GM18517 (cell line): ENCODE results near the gene CDCP2.
"Not testable (repeated sequence)": the region's sequence is repeated elsewhere in the genome, so short reads cannot be mapped to it uniquely, and the experiment has no call there.

Experiments
- ATAC-seq: cut with Tn5 transposase; IDR thresholded peaks from one replicate; pipeline ENCODE4 v1.9.1; 2021; ENCODE audit warnings: mild to moderate bottlenecking, moderate library complexity; ENCODE audit not compliant: unreplicated experiment

CDCP2 gene

DNA sequence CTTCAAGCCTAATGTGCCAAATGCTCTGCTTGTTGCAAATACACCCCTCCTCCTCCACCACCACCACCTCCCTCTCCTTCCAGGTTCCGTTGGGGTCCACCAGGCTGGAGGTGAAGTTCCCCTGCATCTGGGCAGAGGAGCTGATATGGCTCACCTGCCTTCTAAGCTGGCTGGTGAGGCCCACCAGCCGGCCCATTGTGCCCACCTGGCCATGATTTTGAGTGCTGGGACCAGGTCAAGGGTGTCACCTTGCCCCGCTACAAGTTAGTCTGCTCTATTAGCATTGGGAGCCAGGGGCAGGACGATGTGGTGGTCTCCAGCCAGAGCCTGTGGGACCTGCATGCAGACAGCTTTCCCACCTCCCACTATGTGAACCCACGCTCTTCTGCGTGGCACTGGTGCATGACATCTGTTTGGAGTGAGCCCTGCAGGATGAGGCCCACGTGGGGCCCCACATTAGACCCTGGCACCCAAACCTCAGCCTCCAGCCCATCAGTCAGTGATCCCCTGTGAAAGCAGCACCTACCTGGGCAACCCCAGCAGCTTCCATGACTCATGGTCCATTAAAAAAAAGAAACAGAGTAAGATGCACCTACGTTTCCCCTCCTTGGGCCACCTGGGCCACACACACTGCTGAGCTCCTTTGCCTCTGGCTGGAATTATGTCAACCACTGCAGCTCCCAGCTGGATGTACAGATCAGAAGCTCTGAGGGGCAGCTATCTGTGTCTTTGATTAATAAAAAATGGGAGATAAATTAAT lies 15.6 kb upstream of the CDCP2 start:
- no peak for ATAC-seq

DNA sequence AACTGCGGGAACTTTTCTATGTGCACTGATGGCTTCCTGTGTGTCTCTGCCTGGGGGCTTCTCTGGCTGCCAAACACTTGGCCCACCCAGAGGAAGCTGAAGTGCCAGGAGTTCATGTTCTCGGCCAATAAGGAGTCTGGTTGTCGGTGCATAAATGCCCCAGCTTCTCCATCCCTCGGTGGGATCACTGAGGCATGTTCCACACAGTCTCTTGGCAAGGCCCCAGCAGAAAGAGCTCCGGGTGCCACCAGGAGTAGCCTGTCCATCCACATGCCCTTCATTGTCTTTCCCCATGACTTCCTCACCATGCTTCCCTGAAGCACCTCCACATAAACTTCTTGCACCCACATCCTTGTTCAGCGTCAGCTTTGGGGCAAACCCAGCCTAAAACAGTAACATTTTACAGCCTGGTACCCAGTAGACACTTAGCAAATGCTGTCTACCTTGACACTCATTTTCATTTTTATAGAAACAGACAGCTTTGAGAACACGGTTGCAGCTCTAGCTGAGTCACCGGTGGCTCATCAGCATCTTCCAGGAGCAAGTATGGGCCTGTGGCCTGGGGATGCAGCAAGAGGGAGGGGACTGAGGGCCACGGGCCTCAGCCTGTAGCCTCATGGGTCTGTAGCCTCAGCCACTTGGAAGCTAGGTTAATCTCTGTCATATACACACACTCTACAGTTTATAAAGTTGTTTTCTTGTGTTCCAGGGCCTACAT lies 14.8 kb upstream of the CDCP2 start:
- no peak for ATAC-seq

DNA sequence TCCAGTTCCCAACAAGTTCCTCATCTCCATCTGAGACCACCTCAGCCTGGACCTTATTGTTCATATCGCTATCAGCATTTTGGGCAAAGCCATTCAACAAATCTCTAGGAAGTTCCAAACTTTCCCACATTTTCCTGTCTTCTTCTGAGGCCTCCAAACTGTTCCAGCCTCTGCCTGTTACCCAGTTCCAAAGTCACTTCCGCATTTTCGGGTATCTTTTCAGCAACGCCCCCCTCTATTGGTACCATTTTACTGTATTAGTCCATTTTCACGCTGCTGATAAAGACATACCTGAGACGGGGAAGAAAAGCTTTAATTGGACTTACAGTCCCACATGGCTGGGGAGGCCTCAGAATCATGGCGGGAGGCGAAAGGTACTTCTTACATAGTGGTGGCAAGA lies 13.6 kb upstream of the CDCP2 start:
- not testable (repeated sequence) for ATAC-seq

DNA sequence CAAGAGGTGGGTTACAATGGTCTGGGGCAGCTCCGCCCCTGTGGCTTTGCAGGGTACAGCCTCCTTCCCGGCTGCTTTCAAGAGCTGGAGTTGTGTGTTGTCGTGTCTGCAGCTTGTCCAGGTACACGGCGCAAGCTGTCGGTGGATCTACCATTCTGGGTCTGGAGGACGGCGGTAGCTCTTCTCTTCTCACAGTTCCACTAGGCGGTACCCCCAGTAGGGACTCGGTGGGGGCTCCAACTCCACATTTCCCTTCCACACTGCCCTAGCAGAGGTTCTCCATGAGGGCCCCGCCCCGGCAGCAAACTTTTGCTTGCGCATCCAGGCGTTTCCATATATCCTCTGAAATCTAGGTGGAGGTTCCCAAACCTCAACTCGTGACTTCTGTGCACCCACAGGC lies 12.3 kb upstream of the CDCP2 start:
- ATAC-seq, result no peak

DNA sequence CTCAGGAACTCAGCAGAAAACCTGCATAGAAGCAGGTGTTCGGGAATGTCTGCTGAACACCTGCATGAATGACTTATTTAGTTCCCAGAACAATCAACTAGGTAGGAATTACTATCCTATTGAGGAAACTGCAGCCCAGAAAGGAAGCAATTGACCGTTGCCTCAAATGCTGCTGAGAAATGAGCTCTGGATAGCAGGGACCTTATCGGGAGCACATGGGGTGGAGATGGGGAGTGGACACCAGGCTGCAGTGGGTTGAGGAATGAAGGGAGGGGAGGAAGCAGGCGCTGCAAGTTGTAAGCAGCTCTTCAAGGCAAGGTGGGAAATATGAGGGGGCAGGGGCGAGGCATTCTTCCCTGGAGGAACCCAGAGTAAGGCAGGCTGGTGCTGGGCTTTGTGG lies 10.8 kb upstream of the CDCP2 start:
- ATAC-seq, result no peak

DNA sequence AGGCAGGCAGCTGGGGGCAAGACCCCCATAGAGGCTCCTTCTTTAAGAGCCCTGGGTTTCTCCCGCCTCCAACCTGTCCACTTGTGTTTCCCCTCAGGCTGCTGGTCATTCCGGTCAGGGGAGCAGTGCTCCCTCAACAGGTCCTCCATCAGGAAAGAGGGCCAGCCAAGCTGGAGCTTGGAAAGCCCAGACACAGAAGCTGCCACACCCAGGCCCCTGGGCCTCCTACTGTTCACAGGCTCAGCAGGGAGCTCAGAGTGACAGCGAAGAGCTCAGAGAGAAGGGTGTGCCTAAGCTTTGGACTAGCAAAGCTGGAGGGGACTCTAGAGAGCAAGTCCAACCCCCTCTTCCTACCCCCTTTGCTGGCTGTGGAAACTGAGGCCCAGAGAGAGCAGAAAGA lies 10.3 kb upstream of the CDCP2 start:
- ATAC-seq, result no peak

DNA sequence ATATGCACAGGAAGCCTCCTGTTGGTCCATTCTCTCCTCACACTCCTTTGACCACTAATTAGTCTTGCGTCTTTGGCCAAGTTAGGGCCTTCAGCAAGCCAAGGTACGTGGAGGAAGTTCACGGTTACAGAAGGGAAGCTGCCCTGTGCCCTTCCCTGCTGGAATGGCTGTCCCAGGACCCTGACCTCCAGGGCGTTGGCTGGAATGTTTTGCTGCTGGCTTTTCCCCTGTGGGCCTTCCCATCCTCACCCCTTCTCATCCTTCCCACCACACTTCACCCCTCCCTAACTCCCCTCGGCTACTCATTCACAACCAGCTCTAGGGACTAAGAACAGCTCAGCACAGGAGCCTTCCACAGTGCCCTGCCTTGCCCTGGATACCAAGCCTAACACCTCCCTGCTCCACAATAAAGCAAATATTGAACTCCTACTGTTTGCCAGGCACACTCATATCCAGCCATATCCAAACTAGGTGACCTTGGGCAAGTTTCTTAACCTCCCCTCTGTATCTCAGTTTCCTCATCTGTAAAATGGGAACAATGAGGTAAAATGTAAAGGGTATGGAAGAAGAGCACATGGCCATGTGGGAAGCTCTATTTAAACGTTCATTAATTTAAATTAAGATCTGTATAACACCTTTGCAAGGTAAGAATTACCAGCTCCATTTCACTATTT lies 8.8 kb upstream of the CDCP2 start:
- ATAC-seq, result no peak

DNA sequence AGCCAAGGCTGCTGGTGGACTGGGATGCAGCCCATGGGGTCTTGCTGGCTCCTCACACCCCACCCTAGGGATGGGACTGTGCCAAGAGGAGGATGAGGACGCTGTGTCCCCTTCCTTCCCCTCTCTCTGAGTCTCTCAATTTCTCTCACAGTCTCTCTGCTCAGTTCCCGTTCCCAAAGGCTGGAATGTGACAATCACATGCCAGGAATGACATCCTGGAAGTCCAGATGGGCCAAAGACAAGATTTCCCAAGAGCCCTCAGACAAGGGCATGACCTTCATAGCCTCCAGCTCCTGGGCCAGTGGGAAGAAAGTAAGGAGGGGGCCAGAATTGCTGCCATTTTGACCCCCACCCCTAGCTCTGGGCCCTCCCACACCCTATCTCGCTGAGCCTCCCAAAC lies 7.6 kb upstream of the CDCP2 start:
- no peak for ATAC-seq

DNA sequence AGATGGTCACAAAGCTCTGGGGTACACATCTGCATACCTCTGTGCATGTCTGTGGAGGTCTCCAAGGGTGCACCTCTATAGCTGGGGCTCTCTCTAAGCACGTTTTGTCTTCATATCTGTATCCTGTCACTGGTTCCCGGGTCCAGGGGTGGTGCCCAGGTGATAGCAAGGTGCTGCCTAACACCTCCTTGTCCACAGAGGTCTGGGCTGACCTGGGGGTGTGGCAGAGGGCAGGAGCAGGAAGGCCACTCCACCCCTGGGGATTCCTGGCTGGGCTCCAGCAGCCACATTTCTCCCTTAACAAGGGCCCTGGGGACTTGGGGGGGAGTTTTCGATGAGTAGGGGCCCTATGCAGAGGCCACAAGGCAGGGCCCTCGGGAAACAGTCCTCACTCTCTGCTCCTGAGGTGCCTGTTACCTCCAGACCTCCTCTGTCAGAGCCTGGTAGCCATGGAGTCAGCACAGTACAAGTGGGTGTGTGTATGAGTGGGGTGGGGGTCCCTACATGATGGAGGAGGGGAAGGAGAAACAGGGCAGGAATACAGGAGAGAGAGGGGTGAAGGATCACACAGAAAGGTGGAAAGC lies 7.0 kb upstream of the CDCP2 start:
- no peak for ATAC-seq

DNA sequence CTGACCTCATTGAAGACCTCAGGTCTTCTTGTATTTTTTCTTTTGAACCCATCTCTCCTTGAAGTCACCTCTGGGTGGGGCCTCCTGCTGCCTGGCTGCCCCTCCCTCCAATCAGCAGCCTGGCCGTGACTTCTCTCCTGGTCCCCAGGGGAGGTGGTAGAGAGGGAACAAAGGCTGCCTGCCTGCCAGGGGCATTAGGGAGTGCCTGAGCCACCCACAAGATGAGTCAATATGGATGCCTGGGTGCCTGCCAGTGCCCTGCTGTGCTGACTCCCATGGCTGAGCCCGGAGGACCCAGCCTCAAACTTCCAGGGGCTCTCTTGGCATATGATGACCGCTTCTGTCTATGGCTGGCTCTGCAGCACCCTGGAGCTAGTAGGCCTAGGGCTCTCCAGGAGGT lies 5.3 kb upstream of the CDCP2 start:
- ATAC-seq, result no peak

DNA sequence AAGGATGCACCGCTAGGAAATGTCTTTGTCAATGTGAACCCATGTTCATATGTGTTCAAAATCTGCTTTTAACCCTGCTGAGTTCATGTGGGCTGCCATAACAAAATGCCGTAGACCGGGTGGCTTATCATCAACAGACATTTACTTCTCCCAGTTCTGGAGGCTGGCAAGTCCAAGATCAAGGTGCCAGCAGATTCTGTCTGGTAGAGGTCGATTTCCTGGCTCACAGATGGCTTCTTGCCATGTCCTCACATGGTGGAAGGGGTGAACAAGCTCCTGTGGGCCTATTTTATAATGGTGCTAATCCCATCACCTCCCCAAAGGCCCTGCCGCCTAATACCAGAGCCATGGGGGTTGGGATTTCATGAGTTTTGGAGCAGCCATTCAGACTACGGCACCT lies 4.6 kb upstream of the CDCP2 start:
- no peak for ATAC-seq

DNA sequence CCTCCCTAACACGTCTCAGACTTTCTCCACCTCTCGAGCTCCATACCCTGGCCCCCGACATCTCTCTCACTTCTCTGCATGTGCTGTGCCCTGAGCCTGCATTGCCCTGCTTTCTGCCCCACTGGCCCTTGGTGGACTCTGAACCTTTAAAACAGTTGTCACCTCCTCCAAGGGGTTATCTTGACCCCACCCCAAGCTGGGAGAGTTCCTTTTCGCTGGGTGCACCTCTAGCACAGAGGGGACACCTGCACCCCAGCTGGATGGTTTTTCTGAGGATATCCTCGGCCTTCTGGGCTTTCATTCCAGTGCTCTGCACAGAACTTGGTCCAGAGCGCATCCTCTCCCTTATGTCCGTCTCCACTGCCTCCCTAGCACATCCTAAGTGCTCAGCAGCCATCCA lies 4.2 kb upstream of the CDCP2 start:
- ATAC-seq, result no peak

DNA sequence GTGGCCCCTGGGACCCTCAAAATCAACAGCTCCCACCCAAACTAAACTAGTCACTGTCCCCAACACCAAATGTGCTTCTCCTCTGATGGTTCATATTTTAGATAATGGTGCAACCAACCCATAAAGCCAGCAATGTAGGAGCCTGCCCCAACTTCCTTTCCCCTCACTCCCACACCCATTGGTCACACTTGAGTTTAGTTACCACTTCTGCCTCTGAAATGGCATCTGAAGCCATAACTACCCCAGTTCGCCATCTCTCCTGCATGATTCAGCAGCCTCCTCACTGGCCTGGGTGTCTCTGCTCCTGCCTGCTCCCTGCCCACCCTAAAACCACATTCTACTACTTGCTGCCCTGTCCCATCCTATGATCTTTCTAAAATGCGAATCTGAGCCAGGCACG lies 3.4 kb upstream of the CDCP2 start:
- ATAC-seq, result no peak

DNA sequence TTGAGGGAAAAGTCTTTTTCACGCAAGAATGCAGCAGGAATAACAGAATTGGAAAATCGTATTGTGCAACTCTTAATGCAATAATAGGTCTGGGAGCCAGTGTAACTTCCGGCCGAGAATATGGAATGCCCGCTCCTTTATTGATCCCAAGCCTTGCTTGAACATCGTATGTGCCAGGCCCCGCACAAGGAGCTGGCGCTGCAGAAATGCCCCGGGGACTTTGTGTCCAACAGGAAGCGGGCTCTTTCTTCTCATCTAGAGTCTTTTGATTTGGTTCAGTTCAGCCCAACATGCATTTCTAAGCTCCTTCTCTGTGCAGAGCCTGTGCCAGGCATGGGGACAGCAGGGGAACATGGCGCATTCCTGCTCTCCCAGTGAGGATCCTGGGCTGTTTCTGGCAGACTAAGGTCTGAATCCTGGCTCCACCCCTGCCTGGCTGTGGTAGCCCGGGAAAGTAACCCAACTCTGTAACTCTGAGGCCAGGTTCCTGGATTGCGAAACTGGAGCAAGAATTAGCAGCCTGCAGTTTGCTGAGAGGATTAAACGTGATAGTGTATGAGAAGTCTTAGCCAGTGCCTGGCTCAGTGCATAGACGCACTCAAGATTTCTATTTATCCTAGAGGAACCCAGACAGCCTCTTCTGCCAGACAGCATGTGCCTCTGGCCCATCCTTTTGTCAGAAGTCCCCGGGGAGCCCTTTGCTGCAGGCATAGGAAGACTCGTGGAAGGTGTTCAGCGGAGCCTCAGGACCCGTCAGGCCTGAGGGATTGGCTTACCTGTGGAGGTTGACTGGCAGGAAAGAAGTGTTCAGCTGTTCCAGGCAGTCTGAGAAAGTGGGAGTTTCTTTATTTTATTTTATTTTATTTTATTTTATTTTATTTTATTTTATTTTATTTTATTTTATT lies 987 bp upstream of the CDCP2 start:
- no peak for ATAC-seq

DNA sequence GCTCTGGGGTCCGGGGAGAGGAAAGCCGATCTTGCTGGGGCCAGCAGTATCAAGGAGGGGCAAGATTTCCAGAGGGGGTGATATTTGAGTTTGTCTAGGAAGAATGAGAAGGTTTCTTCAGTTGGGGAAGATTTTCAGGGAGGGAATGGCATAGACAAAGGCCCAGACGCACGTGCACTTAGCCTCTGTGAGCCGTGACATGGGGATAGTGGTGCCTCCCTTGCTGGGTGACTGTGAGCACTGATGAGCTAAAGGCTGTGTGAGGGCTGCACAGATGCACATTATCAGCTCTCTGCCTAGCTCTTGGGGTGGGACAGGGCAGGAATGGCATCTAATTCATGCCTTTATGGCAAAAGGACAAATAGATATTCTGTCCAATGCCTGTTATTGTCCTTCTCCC lies 1.8 kb downstream of the CDCP2 start:
- ATAC-seq, result no peak

DNA sequence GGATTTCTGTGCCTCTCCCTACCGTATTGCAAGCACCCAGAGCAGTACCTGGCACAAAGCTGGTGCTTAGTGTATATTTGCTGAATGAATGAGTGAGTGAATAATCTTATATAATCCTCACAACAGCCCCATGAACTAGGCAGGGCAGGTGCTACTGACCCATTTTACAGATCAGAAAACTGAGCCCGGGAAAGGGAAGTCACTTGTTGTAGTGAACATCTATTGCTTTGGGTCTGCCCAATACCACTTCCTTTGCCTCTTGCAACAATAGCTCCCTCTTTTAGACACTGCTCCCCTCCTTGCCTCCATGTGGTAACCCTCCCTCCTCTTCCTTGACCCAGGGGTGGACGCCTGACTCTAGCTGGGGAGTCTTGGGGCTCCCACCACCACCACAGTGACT lies 3.1 kb downstream of the CDCP2 start:
- ATAC-seq, result no peak

DNA sequence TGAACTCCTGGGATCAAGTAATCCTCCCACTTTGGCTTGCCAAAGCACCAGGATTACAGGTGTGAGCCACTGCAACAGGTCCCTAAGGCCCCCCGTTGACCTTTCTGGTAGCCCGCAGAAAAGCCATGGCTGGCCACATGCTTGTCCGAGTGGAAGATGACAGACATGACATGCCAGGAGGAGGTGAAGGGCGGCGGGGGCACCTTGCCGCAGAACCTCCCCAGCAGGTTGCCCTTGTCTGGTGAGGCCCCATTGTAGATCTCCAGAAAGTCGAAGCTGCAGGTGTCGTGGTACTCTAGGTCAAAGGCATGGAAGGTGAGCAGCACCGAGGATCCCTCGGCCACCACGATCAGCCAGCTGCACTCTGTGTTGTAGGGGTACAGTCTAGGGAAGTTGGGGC lies 8.4 kb downstream of the CDCP2 start:
- no peak for ATAC-seq

DNA sequence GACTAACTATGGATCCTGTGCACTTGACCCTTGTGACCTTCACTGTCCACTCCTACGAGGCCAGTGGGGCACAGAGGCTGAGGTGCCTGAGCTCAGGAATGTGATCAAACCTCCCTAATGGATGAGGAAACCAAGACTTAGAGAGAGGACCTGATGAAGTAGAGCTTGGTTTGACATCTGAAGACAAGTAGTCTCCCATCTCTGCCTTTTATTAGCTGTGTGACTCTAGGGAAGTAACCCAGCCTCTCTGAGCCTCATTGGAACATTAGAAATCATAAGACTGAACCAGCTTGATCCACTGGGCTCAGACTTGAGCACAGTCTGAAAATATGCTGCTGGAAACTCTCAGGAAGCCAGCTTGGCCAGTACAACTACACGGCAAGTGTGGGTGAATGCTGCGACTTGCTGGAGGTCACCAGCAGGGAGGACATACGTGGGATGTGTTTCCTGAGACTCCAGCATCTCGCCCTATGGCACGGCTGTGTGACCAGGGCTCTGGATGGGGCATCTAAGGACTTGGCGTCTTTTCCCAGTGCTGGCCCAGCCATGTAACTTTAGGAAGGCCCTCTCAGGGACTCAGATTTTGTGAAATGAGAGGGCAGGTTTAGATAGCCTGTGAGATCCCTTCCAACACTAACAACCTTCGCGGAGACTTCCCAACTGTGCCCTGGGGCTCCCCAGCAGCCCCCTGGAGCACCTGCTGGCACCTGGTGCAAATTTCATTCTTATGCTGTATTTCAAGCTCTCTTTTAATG lies 10.5 kb downstream of the CDCP2 start:
- ATAC-seq, result no peak

DNA sequence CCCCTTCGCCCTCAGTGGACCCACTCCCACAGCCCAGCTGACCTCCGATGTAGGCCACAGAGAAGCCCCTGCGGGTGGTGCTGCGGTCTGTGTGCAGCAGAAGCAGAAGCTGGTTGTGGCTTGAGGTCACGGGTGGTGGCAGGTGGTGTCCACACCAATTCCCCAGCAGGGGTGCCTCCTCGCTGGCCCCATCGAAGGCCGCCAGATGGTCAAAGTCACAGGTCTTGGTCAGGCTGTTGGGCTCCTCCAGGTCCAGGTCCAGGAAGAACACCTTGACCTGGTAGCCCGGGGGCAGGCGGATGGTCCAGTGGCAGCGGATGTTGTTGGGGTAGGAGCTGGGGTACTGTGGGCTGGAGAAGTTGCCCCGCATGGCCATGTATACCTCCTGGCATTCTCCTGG lies 13.1 kb downstream of the CDCP2 start:
- no peak for ATAC-seq

DNA sequence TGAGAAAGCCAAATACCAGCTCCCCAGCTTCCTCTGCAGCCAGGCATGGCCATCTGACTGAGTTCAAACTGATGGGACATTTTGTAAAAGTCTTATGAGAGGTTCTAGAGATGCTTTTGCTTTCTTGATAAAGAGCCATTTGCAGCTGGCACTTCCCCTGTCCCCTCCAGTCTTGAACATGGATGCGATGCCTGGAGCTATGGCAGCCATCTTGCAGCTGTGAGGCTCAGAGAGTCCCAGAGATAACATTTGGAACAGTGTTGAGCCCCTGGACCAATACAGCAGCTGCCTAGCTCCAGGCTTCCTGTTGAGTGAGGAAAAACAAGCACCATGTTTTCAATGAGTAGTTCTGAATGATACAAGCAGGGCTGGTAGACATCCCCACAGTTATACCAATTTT lies 13.8 kb downstream of the CDCP2 start:
- ATAC-seq, result no peak
